T1000 (cell line): Measurements from ENCODE around the gene ISY1.
"Not testable (repeated sequence)": the region's sequence is repeated elsewhere in the genome, so short reads cannot be mapped to it uniquely, and the experiment has no call there.

ENCODE experiments used
- DNase-seq: peaks from one replicate; lab custom pipeline; 2025; ENCODE audit warnings: mixed read lengths; lab: John Stamatoyannopoulos, UW

ISY1 gene

GRCh38 chr3:129120254-129121004 lies 40.4 kb downstream of the ISY1 start:
- DNase-seq, result peak; percentile 69

GRCh38 chr3:129119365-129120100 lies 41.3 kb downstream of the ISY1 start:
- no peak for DNase-seq

- DNase-seq, result no peak
These were observed 42.1 kb downstream of the ISY1 start for GRCh38 chr3:129118745-129119144.

GRCh38 chr3:129117134-129117533 lies 43.7 kb downstream of the ISY1 start:
- no peak for DNase-seq

GRCh38 chr3:129116482-129116946 lies 44.3 kb downstream of the ISY1 start:
- DNase-seq, result no peak

- no peak for DNase-seq
These were observed 46.4 kb downstream of the ISY1 start for GRCh38 chr3:129114455-129114854.

- DNase-seq, result no peak
These were observed 48.4 kb downstream of the ISY1 start for GRCh38 chr3:129112308-129113052.

GRCh38 chr3:129111076-129111780 lies 49.6 kb downstream of the ISY1 start:
- not testable (repeated sequence) for DNase-seq

- DNase-seq, result no peak
These were observed 53.1 kb downstream of the ISY1 start for GRCh38 chr3:129107793-129108192.

- DNase-seq, result no peak
These were observed 53.8 kb downstream of the ISY1 start for GRCh38 chr3:129106866-129107565.

- no peak for DNase-seq
These were observed 54.5 kb downstream of the ISY1 start for GRCh38 chr3:129106320-129106719.

GRCh38 chr3:129105862-129106261 lies 55.0 kb downstream of the ISY1 start:
- DNase-seq, result no peak

- no peak for DNase-seq
These were observed 56.3 kb downstream of the ISY1 start for GRCh38 chr3:129104498-129105079.

- DNase-seq, result no peak
These were observed 56.8 kb downstream of the ISY1 start for GRCh38 chr3:129104051-129104450.

GRCh38 chr3:129103296-129103695 lies 57.6 kb downstream of the ISY1 start:
- DNase-seq, result no peak

- DNase-seq, result no peak
These were observed 59.3 kb downstream of the ISY1 start for GRCh38 chr3:129101370-129102138.

- no peak for DNase-seq
These were observed 60.6 kb downstream of the ISY1 start for GRCh38 chr3:129100274-129100673.

GRCh38 chr3:129095285-129095684 lies 65.6 kb downstream of the ISY1 start:
- DNase-seq, result no peak

GRCh38 chr3:129088312-129088711 lies 72.6 kb downstream of the ISY1 start:
- not testable (repeated sequence) for DNase-seq

- not testable (repeated sequence) for DNase-seq
These were observed 73.0 kb downstream of the ISY1 start for GRCh38 chr3:129087904-129088303.
